Stimulated activated CD8-positive, alpha-beta memory T cell treated with anti-CD3 and anti-CD28 coated beads, Interleukin-12 subunit alpha, Interleukin-12 subunit beta, amount 100 ng/mL, for 4 hours (primary cell): Measurements from ENCODE around the gene MACF1.
"Not testable (repeated sequence)": the region's sequence is repeated elsewhere in the genome, so short reads cannot be mapped to it uniquely, and the experiment has no call there.

Source experiments
- DNase-seq: peaks from one replicate; pipeline ENCODE4 v3.0.0-alpha.2; 2020; ENCODE audit warnings: low read depth

Gene MACF1

GRCh38 chr1:39425151-39425550, 220.7 kb downstream of the MACF1 start:
- no peak for DNase-seq

- no peak for DNase-seq
Measured at GRCh38 chr1:39425634-39426033, 221.1 kb downstream of the MACF1 start.

DNA sequence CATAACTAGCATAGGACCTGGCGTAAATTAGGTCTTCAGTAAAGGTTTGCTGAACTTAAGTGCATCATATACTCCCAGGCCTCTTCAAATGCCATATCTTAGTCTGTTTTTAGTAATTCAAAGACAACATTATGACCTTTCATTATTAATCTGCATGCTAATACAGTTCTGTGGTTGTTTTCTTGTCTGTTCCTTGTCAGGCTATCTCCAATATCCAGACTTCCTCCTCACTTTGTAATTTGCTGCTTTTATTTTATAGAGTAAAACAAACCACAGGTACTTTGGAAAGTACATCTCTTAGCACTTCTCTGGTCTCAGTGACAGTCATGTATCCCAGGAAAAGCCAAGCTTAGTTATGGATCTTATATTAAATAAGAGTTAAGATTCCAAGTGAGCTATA, 221.9 kb downstream of the MACF1 start:
- DNase-seq, result no peak

GRCh38 chr1:39427374-39427773, 222.9 kb downstream of the MACF1 start:
- DNase-seq, result no peak

DNA sequence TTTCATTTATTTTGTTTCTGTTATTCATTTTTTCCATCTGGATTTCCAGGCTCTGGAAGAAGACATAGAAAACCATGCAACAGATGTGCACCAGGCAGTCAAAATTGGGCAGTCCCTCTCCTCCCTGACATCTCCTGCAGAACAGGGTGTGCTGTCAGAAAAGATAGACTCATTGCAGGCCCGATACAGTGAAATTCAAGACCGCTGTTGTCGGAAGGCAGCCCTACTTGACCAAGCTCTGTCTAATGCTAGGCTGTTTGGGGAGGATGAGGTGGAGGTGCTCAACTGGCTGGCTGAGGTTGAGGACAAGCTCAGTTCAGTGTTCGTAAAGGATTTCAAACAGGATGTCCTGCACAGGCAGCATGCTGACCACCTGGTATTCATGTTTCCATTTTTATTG, 223.4 kb downstream of the MACF1 start:
- no peak for DNase-seq

GRCh38 chr1:39431927-39432326, 227.4 kb downstream of the MACF1 start:
- DNase-seq, result no peak

GRCh38 chr1:39434797-39435395, 230.4 kb downstream of the MACF1 start:
- no peak for DNase-seq

DNA sequence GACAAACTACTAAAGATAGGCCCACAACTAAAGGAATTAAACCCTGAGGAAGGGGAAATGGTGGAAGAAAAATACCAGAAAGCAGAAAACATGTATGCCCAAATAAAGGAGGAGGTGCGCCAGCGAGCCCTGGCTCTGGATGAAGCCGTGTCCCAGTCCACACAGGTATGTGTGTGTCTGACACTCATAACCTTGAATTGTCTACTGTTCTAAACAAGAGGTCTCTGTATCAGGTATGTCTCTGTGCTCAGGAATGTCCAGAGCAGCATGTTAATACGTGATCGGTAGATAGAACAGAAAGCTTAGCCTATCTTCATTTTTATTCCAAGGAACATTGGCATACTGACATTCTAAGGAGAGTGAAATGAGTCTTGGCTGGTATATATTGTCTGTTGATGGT, 231.1 kb downstream of the MACF1 start:
- DNase-seq, result no peak

DNA sequence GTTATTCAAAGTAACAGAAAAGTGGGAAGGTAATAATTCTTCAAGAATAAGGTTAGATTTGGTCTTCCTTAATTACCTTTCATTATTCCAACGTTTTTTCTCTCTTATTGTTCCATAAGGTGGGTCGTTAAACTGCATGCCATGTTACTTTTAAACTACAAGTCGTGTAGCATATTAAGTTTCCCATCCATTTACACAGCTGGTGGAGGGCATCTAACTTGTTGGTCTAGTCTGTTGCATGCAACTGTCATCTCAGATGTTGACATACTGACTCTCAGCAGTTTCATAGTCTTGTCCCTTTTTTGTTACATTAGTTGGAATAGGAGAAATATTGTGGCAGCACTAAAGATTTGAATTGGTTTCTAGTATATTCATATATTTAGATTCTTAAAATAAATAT, 232.3 kb downstream of the MACF1 start:
- no peak for DNase-seq

DNA sequence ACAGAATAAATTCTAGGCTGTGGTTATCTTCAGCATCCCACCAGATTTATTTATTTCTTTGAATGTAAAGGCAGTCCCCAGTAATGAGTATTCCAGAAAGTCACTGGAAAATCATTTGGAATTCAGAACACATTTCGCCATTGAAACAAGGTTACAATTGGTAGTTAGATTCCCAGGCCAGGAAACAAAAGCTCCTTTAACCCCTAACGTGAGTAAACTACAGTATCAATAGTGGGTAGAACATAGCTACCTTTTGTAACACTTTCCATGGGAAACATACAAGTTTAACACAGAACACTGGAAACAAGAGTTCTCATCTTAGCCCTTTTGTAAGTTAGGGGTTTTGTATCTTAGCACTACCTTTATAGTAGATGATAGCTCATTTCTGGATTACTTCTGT, 233.5 kb downstream of the MACF1 start:
- no peak for DNase-seq

GRCh38 chr1:39440856-39441255, 236.4 kb downstream of the MACF1 start:
- no peak for DNase-seq

DNA sequence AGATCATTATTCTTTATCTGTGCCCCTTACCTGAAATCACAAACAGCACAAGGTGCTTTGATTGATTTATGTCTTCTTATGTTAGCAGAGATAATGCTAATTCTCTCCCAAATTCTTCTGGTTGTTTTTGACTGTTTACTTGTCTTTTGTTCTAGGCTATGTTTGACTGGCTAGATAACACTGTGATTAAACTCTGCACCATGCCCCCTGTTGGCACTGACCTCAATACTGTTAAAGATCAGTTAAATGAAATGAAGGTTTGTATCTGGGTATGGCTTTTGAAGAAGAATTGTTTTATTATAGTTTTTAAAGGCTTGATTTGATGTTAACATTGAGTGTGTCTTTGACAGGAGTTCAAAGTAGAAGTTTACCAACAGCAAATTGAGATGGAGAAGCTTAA, 237.3 kb downstream of the MACF1 start:
- DNase-seq, result no peak

DNA sequence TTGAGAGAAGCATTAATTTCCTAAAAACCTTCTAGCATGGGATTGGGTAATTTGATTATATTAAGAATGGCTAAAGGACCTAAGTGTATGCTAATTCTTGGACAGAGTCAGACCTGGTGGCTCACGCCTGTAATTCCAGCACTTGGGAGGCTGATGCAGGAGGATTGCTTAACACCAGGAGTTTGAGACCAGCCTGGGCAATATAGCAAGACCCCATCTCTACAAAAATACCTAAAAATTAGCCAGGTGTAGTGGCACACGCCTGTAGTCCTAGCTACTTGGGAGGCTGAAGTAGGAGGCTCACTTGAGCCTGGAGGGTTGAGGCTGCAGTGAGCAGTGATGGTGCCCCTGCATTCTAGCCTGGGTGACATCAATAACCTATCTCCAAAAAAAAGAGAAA, 241.1 kb downstream of the MACF1 start:
- DNase-seq, result no peak

GRCh38 chr1:39446986-39447567, 242.6 kb downstream of the MACF1 start:
- DNase-seq, result no peak

DNA sequence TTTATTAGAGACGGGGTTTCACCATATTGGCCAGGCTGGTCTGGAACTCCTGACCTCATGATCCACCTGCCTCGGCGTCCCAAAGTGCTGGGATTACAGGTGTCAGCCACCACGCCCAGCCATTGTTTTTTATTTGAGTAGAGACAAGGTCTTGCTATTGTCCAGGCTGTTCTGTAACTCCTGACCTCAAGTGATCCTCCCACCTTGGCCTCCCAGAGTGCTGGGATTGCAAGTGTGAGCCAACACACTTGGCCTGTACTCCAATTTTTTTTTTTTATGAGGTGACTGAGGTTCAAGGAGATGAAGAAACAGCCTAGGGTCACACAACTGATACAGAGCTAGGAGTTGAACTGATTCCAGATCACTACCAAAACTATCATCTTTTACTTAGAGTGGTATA, 245.5 kb downstream of the MACF1 start:
- not testable (repeated sequence) for DNase-seq

DNA sequence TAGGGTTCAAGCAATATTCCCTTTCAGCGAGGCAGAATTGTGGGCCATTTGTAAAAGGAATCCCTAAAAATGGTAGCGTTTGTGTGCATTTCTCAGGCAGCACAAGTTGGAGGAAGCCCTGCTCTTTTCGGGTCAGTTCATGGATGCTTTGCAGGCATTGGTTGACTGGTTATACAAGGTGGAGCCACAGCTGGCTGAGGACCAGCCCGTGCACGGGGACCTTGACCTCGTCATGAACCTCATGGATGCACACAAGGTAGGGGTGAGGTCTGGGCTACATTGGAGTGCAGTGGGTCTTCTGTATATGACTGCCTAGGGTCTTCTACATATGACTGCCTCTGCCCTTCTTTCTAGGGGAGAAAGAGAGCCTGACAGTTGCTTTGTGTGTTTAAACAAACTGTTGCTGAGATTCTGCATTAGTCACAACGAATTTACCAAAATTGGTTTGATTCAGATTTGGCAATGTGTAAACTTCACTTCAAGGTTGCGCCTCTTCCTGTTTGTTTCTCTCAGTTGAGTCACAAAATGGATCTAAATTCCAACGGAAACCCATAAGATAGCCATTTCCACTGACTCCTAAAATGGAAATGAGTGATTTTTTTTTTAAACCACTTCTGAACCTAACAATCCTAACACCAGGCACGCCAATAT, 246.6 kb downstream of the MACF1 start:
- DNase-seq, result no peak

GRCh38 chr1:39452081-39452480, 247.6 kb downstream of the MACF1 start:
- no peak for DNase-seq

DNA sequence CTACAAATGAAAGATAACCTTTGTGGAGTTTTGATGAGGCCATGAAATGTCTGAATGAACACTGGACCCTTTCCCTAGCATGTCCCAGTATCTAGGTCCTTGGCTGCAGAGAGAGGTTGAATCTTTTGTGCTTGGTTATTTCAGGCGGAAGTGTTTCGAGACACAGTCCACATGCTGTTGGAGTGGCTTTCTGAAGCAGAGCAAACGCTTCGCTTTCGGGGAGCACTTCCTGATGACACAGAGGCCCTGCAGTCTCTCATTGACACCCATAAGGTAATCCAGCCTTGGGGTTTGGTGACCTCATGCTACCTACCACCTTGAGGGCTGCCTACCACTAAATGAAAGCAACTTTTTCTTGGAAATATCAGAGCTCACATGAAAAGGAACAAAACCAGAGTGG, 248.0 kb downstream of the MACF1 start:
- DNase-seq, result no peak

DNA sequence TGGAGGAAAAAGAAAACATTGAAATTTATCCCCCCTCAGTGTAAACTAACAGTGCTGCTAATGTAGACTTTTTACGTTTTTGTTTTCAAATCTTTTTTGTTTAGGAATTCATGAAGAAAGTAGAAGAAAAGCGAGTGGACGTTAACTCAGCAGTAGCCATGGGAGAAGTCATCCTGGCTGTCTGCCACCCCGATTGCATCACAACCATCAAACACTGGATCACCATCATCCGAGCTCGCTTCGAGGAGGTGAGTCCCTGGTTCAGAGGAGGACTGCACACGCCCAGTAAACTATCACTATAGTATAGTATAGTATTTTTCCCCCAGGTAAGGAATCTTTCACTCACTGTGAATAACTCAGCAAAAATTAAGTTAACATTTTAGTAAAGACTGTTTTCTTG, 249.1 kb downstream of the MACF1 start:
- DNase-seq, result no peak

DNA sequence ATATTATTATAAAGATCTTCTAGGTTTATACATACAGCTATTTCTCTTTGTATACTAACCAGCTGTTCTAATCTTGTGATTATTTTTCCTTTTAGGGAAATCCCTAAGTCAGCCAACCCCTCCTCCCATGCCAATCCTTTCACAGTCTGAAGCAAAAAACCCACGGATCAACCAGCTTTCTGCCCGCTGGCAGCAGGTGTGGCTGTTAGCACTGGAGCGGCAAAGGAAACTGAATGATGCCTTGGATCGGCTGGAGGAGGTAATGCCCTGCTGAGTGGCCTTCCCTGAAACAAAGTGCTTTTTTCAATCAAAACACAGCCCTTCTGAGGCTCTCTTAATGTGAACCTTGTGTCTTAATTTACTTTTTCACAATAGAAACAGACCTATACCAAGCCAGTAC, 254.5 kb downstream of the MACF1 start:
- no peak for DNase-seq

GRCh38 chr1:39462074-39462473, 257.6 kb downstream of the MACF1 start:
- DNase-seq, result no peak

DNA sequence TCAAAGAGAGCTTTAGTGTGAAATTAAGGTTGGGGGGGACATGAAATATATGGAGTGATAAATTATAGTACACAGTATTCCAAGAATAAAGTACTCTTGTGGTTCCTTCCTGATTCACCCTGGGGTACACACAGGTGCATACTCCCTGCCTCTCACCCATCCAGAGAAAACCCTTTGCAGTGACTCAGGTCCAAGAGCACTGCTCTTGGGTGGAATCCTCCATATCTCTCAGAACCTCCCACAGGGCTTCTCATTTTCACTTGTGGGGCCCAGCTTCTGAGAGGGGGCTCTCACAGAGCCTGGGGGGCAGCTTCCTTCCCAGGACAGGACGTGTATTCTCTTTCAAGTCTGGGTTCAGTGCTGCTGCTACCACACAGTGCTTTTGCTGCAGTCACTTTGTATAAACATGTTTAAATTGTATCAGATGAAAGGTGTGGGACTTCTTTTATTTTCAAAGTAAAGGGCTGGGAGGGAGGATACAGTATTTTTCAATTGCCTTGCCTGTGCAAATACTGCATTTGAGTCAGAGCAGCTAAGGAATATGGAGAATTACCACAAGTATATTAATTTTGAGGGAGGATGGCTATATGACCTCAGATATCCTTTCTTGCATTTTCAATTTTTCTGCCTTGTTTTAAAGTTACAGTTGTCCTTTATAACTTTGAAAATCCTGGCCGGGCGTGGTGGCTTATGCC, 262.1 kb downstream of the MACF1 start:
- no peak for DNase-seq

- DNase-seq, result not testable (repeated sequence)
Measured at GRCh38 chr1:39467108-39467720, 262.7 kb downstream of the MACF1 start.
